Stomach (tissue), 9 donors: Measurements from ENCODE around the gene NFATC4. TPM values are rescaled to one million over a fixed set of nuclear protein-coding genes. Genes with fewer than 3 reads are reported as not detected.

Source experiments
- DNase-seq, 2 donors: peaks; one replicate each; pipeline versions ENCODE4 v3.0.0 to v3.0.0-alpha.2; 2013 to 2019
- H3K27ac ChIP-seq, 5 donors: fragments of 200-600 bp in 4 of 5; sonication (generic) in 4 of 5; one replicate each; pipeline ENCODE4 v1.5.1; 2013 to 2019; ENCODE audit warnings: mild to moderate bottlenecking in 1 of 5, moderate library complexity in 1 of 5
- H3K27me3 ChIP-seq, 3 donors: fragments of 200-600 bp; sonication (generic); one replicate each; pipeline ENCODE4 v1.5.1; 2017 to 2019; ENCODE audit warnings: mixed run types in 1 of 3
- H3K36me3 ChIP-seq, 4 donors: fragments of 200-600 bp; sonication (generic); 1 replicate in 3 of 4; 2 replicates in 1 of 4; pipeline ENCODE4 v1.5.1; 2016 to 2019
- H3K4me1 ChIP-seq, 4 donors: fragments of 200-600 bp; sonication (generic); one replicate each; pipeline ENCODE4 v1.5.1; 2016 to 2019
- H3K4me3 ChIP-seq, 4 donors: fragments of 200-600 bp; sonication (generic) in 3 of 4; one replicate each; pipeline ENCODE4 v1.5.1; 2016 to 2019; ENCODE audit warnings: mild to moderate bottlenecking in 1 of 4
- H3K9me3 ChIP-seq, 4 donors: fragments of 200-600 bp; sonication (generic); one replicate each; pipeline ENCODE4 v1.5.1; 2016 to 2019
- CTCF ChIP-seq, 7 experiments: fragments of 450-650 bp in 4 of 7; fragments of 200-600 bp in 3 of 7; sonication (generic) in 3 of 7; IDR thresholded peaks; one replicate each; pipeline ENCODE4 v1.5.1; 2016 to 2019; ENCODE audit warnings: antibody characterized with exemption in 7 of 7, control low read depth in 2 of 7, mild to moderate bottlenecking in 1 of 7
- EP300 ChIP-seq: sonication (generic); formaldehyde crosslinking; IDR thresholded peaks from one replicate; pipeline ENCODE4 v1.6.1; 2017; ENCODE audit warnings: antibody characterized with exemption
- POLR2A ChIP-seq, 4 donors: fragments of 450-650 bp; IDR thresholded peaks; one replicate each; pipeline ENCODE4 v1.6.1; 2016; ENCODE audit warnings: antibody characterized with exemption in 4 of 4, control low read depth in 2 of 4, mild to moderate bottlenecking in 1 of 4, moderate library complexity in 1 of 4
- POLR2AphosphoS5 ChIP-seq, 3 donors: sonication (generic); formaldehyde crosslinking; IDR thresholded peaks; one replicate each; pipeline ENCODE4 v1.6.1; 2016; ENCODE audit warnings: antibody characterized with exemption in 3 of 3
- WGBS, 5 donors: extraction: QIAGEN DNeasy Blood & Tissue Kit in 3 of 5; methylation state at CpG; one replicate each; pipeline versions ENCODE4 v1.1.5 to v1.1.7; 2013 to 2018; 5-methylcytosine and 5-hydroxymethylcytosine counted together
- intact Hi-C: fragments of 100-400 bp; cut with DNase I; formaldehyde crosslinking; loops from one replicate; pipeline ENCODE4 v1.15.1; 2023; ENCODE audit warnings: low total_unique reads
- polyA plus RNA-seq, 3 donors: library from polyadenylated mRNA; stranded (reverse); fragments of 200-250 nt; gene quantifications; one replicate each; pipeline ENCODE4 v1.2.3, GENCODE V29; 2013
- total RNA-seq, 5 donors: library from RNA; depleted of rRNA; stranded (reverse); fragments of >200 nt; gene quantifications; one replicate each; pipeline versions ENCODE4 v1.1.0 to v1.2.3, GENCODE V29; 2014 to 2016
- donor health status: healthy with polysubstance abuse.
- donor health status: Bipolar disorder and iron deficiency.
- donor health status: healthy.

Gene NFATC4
- total and polyA plus RNA-seq, 8 donors, result 20.1 to 119 (median 57.9) TPM

- TF ChIP-seq CTCF (IDR thresholded peaks at IDR 0.05) (no peak), POLR2A (IDR thresholded peaks at IDR 0.05) (no peak), POLR2AphosphoS5 (IDR thresholded peaks at IDR 0.05) (no peak), EP300 (no peak)
- H3K36me3 ChIP-seq, result no peaks in the 10 kb centered on the region
- peaks cover 44 to 74% (median 53%) of the 10 kb centered on the region in 4 donors for H3K4me1 ChIP-seq
- peak overlapping the region in 4 of 5 donors; percentile 24 to 99 (median 98) for H3K27ac ChIP-seq
- H3K4me3 ChIP-seq, result no peak overlapping the region
- peak in 1 of 2 donors; percentile 75 for DNase-seq
- H3K9me3 ChIP-seq, result no peaks in the 10 kb centered on the region
- H3K27me3 ChIP-seq, result no peaks in the 10 kb centered on the region
- WGBS, 5 donors, result 18 to 27% (median 20%) methylated on average over 3 of the region's 3 CpGs
- intact Hi-C loops, result no loop called here
Measured at GRCh38 chr14:24425704-24426103, 57.7 kb downstream of the NFATC4 start.

GRCh38 chr14:24426150-24426911 lies 58.3 kb downstream of the NFATC4 start:
- no peak overlapping the region for H3K4me3 ChIP-seq
- no peaks in the 10 kb centered on the region for H3K27me3 ChIP-seq
- H3K27ac ChIP-seq, result peak overlapping the region; percentile 81 to 99 (median 98)
- no peaks in the 10 kb centered on the region for H3K9me3 ChIP-seq
- H3K4me1 ChIP-seq, result peaks cover 50 to 80% (median 59%) of the 10 kb centered on the region in 4 donors
- H3K36me3 ChIP-seq, result peaks cover 0 to 3% (median 1%) of the 10 kb centered on the region in 4 donors
- DNase-seq, result no peak
- intact Hi-C loops, result no loop called here
- no peak for TF ChIP-seq CTCF (IDR thresholded peaks at IDR 0.05)
- TF ChIP-seq EP300, result no peak
- 42 to 66% (median 55%) methylated on average over 2 of the region's 2 CpGs for WGBS, 5 donors

- 27 to 62% (median 38%) methylated on average over 7 to 8 of the region's 8 CpGs for WGBS, 5 donors
- H3K4me3 ChIP-seq, result peak overlapping the region in 1 of 4 donors; percentile 10
- no peaks in the 10 kb centered on the region for H3K9me3 ChIP-seq
- intact Hi-C loops, result no loop called here
- DNase-seq, result peak; percentile 78 to 88
- peak overlapping the region; percentile 81 to 99 (median 98) for H3K27ac ChIP-seq
- TF ChIP-seq POLR2AphosphoS5 (IDR thresholded peaks at IDR 0.05) (peak in 2 of 3 donors; percentile 83 to 84), POLR2A (IDR thresholded peaks at IDR 0.05) (no peak), CTCF (IDR thresholded peaks at IDR 0.05) (peak in 1 of 7 experiments; percentile 10), EP300 (no peak)
- peaks cover 3 to 8% (median 7%) of the 10 kb centered on the region in 4 donors for H3K36me3 ChIP-seq
- H3K27me3 ChIP-seq, result no peaks in the 10 kb centered on the region
- H3K4me1 ChIP-seq, result peaks cover 57 to 85% (median 66%) of the 10 kb centered on the region in 4 donors
Measured at GRCh38 chr14:24426912-24427536, 59.0 kb downstream of the NFATC4 start.

GRCh38 chr14:24427537-24428508 lies 59.8 kb downstream of the NFATC4 start:
- Histone ChIP-seq H3K27me3 (no peaks in the 10 kb centered on the region), H3K4me3 (peak overlapping the region in 1 of 4 donors; percentile 10), H3K4me1 (peaks cover 62 to 87% (median 69%) of the 10 kb centered on the region in 4 donors), H3K27ac (peak overlapping the region; percentile 81 to 99 (median 98)), H3K9me3 (no peaks in the 10 kb centered on the region), H3K36me3 (peaks cover 11 to 16% (median 15%) of the 10 kb centered on the region in 4 donors)
- intact Hi-C loops, result no loop called here
- no peak for DNase-seq
- TF ChIP-seq POLR2A (IDR thresholded peaks at IDR 0.05) (no peak), EP300 (no peak), CTCF (IDR thresholded peaks at IDR 0.05) (no peak), POLR2AphosphoS5 (IDR thresholded peaks at IDR 0.05) (no peak)
- WGBS, 5 donors, result 68 to 82% (median 75%) methylated on average over 10 to 18 of the region's 18 CpGs
